Osteoblast (primary cell): Measurements from ENCODE around the gene SFXN2. TPM values are rescaled to one million over a fixed set of nuclear protein-coding genes. Genes with fewer than 3 reads are reported as not detected.

ENCODE experiments used
- DNase-seq: peaks from one replicate; pipeline ENCODE4 v3.0.0; 2011; ENCODE audit warnings: low spot score, mixed read lengths; ENCODE audit not compliant: insufficient read length; ENCODE audit errors: missing footprints
- H2AFZ ChIP-seq: 2 replicates; pipeline ENCODE4 v1.6.0; 2011; ENCODE audit warnings: mild to moderate bottlenecking, low read length
- H3K27ac ChIP-seq: 2 replicates; pipeline ENCODE4 v1.5.1; 2011; ENCODE audit warnings: mild to moderate bottlenecking, low read depth, low read length, moderate library complexity
- H3K27me3 ChIP-seq: 2 replicates; pipeline ENCODE4 v1.6.0; 2012; ENCODE audit warnings: mild to moderate bottlenecking, control low read depth, inconsistent platforms, low read length, moderate library complexity; ENCODE audit not compliant: insufficient read depth
- H3K36me3 ChIP-seq: 2 replicates; pipeline ENCODE4 v1.5.1; 2011; ENCODE audit warnings: mild to moderate bottlenecking, low read length, control low read depth, moderate library complexity; ENCODE audit not compliant: insufficient read depth
- H3K4me1 ChIP-seq: 2 replicates; pipeline ENCODE4 v1.5.1; 2011; ENCODE audit warnings: mild to moderate bottlenecking, low read length, control low read depth, moderate library complexity; ENCODE audit not compliant: insufficient read depth
- H3K4me2 ChIP-seq: 2 replicates; pipeline ENCODE4 v1.6.0; 2011; ENCODE audit warnings: mild to moderate bottlenecking, low read length; ENCODE audit not compliant: insufficient read depth
- H3K4me3 ChIP-seq: fragments of 200-600 bp; sonication (generic); 3 replicates; pipeline ENCODE4 v1.5.1; 2012; ENCODE audit warnings: mild to moderate bottlenecking, low read length, inconsistent platforms; ENCODE audit not compliant: insufficient read depth
- H3K79me2 ChIP-seq: 2 replicates; pipeline ENCODE4 v1.6.0; 2012; ENCODE audit warnings: mild to moderate bottlenecking, low read length, control low read depth, inconsistent platforms; ENCODE audit not compliant: insufficient read depth
- H3K9me3 ChIP-seq: 2 replicates; pipeline ENCODE4 v1.5.1; 2011; ENCODE audit warnings: low read depth, low read length, control low read depth
- H4K20me1 ChIP-seq: 2 replicates; pipeline ENCODE4 v1.6.0; 2012; ENCODE audit warnings: mild to moderate bottlenecking, low read length, control low read depth; ENCODE audit not compliant: insufficient read depth
- total RNA-seq: library from RNA; depleted of rRNA; stranded (reverse); fragments of >200 nt; gene quantifications from 2 replicates; pipeline ENCODE4 v1.2.3, GENCODE V29; 2012
- TF ChIP-seq, protein P1 (sequence below): IDR thresholded peaks from 2 replicates; pipeline ENCODE4 v1.5.1; 2011; ENCODE audit warnings: mild to moderate bottlenecking, low read depth, low read length, moderate library complexity; ENCODE audit errors: extremely low read depth

SFXN2 gene
- total RNA-seq, 1 donor = 3.6 TPM

- Histone ChIP-seq H2AFZ (no peak overlapping the region), H3K36me3 (no peaks in the 10 kb centered on the region), H4K20me1 (peaks cover 23% of the 10 kb centered on the region), H3K79me2 (peaks cover 80% of the 10 kb centered on the region), H3K27ac (peak overlapping the region; percentile 59), H3K4me2 (no peak overlapping the region), H3K27me3 (no peaks in the 10 kb centered on the region), H3K9me3 (no peaks in the 10 kb centered on the region), H3K4me1 (peaks cover 43% of the 10 kb centered on the region), H3K4me3 (no peak overlapping the region)
- TF ChIP-seq, protein P1, sequence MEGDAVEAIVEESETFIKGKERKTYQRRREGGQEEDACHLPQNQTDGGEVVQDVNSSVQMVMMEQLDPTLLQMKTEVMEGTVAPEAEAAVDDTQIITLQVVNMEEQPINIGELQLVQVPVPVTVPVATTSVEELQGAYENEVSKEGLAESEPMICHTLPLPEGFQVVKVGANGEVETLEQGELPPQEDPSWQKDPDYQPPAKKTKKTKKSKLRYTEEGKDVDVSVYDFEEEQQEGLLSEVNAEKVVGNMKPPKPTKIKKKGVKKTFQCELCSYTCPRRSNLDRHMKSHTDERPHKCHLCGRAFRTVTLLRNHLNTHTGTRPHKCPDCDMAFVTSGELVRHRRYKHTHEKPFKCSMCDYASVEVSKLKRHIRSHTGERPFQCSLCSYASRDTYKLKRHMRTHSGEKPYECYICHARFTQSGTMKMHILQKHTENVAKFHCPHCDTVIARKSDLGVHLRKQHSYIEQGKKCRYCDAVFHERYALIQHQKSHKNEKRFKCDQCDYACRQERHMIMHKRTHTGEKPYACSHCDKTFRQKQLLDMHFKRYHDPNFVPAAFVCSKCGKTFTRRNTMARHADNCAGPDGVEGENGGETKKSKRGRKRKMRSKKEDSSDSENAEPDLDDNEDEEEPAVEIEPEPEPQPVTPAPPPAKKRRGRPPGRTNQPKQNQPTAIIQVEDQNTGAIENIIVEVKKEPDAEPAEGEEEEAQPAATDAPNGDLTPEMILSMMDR = no peak
- peak; percentile 19 for DNase-seq
Measured at GRCh38 chr10:102770108-102770482, 55.7 kb downstream of the SFXN2 start.

GRCh38 chr10:102770792-102771191 is 56.4 kb downstream of the SFXN2 start:
- no peak overlapping the region for H3K4me2 ChIP-seq
- H3K4me3 ChIP-seq = no peak overlapping the region
- no peaks in the 10 kb centered on the region for H3K27me3 ChIP-seq
- H2AFZ ChIP-seq = no peak overlapping the region
- peaks cover 50% of the 10 kb centered on the region for H3K4me1 ChIP-seq
- peak; percentile 71 for DNase-seq
- peaks cover 23% of the 10 kb centered on the region for H4K20me1 ChIP-seq
- H3K9me3 ChIP-seq = no peaks in the 10 kb centered on the region
- TF ChIP-seq, protein P1 = no peak
- H3K27ac ChIP-seq = peak overlapping the region; percentile 59
- H3K79me2 ChIP-seq = peaks cover 80% of the 10 kb centered on the region
- H3K36me3 ChIP-seq = no peaks in the 10 kb centered on the region

- no peak overlapping the region for H2AFZ ChIP-seq
- peak; percentile 43 for DNase-seq
- H3K4me1 ChIP-seq = peaks cover 69% of the 10 kb centered on the region
- peak overlapping the region; percentile 99 for H3K27ac ChIP-seq
- H3K27me3 ChIP-seq = no peaks in the 10 kb centered on the region
- peaks cover 78% of the 10 kb centered on the region for H3K79me2 ChIP-seq
- no peak overlapping the region for H3K4me3 ChIP-seq
- H3K36me3 ChIP-seq = no peaks in the 10 kb centered on the region
- no peaks in the 10 kb centered on the region for H3K9me3 ChIP-seq
- TF ChIP-seq, protein P1 = no peak
- H3K4me2 ChIP-seq = peak overlapping the region; percentile 42
- peaks cover 25% of the 10 kb centered on the region for H4K20me1 ChIP-seq
Measured at GRCh38 chr10:102773320-102773719, 58.9 kb downstream of the SFXN2 start.

GRCh38 chr10:102773986-102774385 is 59.5 kb downstream of the SFXN2 start:
- peak overlapping the region; percentile 99 for H3K27ac ChIP-seq
- H2AFZ ChIP-seq = no peak overlapping the region
- no peaks in the 10 kb centered on the region for H3K9me3 ChIP-seq
- no peaks in the 10 kb centered on the region for H3K27me3 ChIP-seq
- DNase-seq = peak; percentile 23
- no peaks in the 10 kb centered on the region for H3K36me3 ChIP-seq
- peaks cover 81% of the 10 kb centered on the region for H3K79me2 ChIP-seq
- H3K4me1 ChIP-seq = peaks cover 75% of the 10 kb centered on the region
- peaks cover 23% of the 10 kb centered on the region for H4K20me1 ChIP-seq
- TF ChIP-seq, protein P1 = no peak
- no peak overlapping the region for H3K4me3 ChIP-seq
- no peak overlapping the region for H3K4me2 ChIP-seq
